Activated CD8-positive, alpha-beta T cell treated with anti-CD3 and anti-CD28 coated beads for 36 hours (primary cell): ENCODE results near the gene PTPN4. TPM values are rescaled to one million over a fixed set of nuclear protein-coding genes. Genes with fewer than 3 reads are reported as not detected.

Source experiments
- ATAC-seq: fragments of 200-7000 bp; cut with Tn5 transposase; one replicate; pipeline ENCODE4 v1.10.0; 2021; ENCODE audit warnings: mild to moderate bottlenecking, moderate library complexity
- CTCF ChIA-PET: fragments of 350-600 bp; sonication (Branson Sonifier 250); formaldehyde crosslinking; loops from one replicate; lab custom pipeline; 2021; ENCODE audit warnings: antibody characterized with exemption; lab: Charles Lee
- POLR2A ChIA-PET: fragments of 350-600 bp; sonication (Branson Sonifier 250); formaldehyde crosslinking; loops from one replicate; lab custom pipeline; 2021; ENCODE audit warnings: antibody characterized with exemption; lab: Charles Lee
- DNase-seq: peaks from one replicate; pipeline ENCODE4 v3.0.0-alpha.2; 2020
- H3K27ac Mint-ChIP-seq: one replicate; pipeline ENCODE4 v1.8.0; 2021; ENCODE audit warnings: mild to moderate bottlenecking, mixed read lengths
- H3K27me3 Mint-ChIP-seq: one replicate; pipeline ENCODE4 v1.8.0; 2021; ENCODE audit warnings: mixed read lengths
- H3K36me3 Mint-ChIP-seq: one replicate; pipeline ENCODE4 v1.8.0; 2021; ENCODE audit warnings: low read depth, mixed read lengths
- H3K4me1 Mint-ChIP-seq: one replicate; pipeline ENCODE4 v1.8.0; 2021; ENCODE audit warnings: low read depth, mixed read lengths
- H3K4me3 Mint-ChIP-seq: one replicate; pipeline ENCODE4 v1.8.0; 2021; ENCODE audit warnings: mild to moderate bottlenecking, moderate library complexity, mixed read lengths
- H3K9me3 Mint-ChIP-seq: one replicate; pipeline ENCODE4 v1.8.0; 2021; ENCODE audit warnings: mixed read lengths
- intact Hi-C: fragments of 100-400 bp; cut with micrococcal nuclease; formaldehyde crosslinking; loops from one replicate; pipeline ENCODE4 v1.10.0; 2022
- total RNA-seq, 2 experiments: library from RNA; stranded (reverse); gene quantifications; one replicate each; pipeline ENCODE4 v1.2.3, GENCODE V29; 2021
- TF ChIP-seq, protein P1 (sequence below): fragments of 200-600 bp; IDR thresholded peaks from one replicate; pipeline ENCODE4 v1.8.0; 2022; ENCODE audit warnings: antibody characterized with exemption, mild to moderate bottlenecking

Gene PTPN4
- total RNA-seq, 2 experiments from 2014 or later, result 34.4 to 40.2 TPM

- TF ChIP-seq, protein P1, sequence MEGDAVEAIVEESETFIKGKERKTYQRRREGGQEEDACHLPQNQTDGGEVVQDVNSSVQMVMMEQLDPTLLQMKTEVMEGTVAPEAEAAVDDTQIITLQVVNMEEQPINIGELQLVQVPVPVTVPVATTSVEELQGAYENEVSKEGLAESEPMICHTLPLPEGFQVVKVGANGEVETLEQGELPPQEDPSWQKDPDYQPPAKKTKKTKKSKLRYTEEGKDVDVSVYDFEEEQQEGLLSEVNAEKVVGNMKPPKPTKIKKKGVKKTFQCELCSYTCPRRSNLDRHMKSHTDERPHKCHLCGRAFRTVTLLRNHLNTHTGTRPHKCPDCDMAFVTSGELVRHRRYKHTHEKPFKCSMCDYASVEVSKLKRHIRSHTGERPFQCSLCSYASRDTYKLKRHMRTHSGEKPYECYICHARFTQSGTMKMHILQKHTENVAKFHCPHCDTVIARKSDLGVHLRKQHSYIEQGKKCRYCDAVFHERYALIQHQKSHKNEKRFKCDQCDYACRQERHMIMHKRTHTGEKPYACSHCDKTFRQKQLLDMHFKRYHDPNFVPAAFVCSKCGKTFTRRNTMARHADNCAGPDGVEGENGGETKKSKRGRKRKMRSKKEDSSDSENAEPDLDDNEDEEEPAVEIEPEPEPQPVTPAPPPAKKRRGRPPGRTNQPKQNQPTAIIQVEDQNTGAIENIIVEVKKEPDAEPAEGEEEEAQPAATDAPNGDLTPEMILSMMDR, result no peak
- no peaks in the 10 kb centered on the region for H3K27me3 Mint-ChIP-seq
- H3K36me3 Mint-ChIP-seq, result no peaks in the 10 kb centered on the region
- CTCF ChIA-PET, result no interaction called here
- POLR2A ChIA-PET, result no interaction called here
- DNase-seq, result no peak
- H3K4me3 Mint-ChIP-seq, result no peak overlapping the region
- no peak for ATAC-seq
- intact Hi-C loops, result no loop called here
- H3K9me3 Mint-ChIP-seq, result no peaks in the 10 kb centered on the region
- H3K4me1 Mint-ChIP-seq, result no peaks in the 10 kb centered on the region
- H3K27ac Mint-ChIP-seq, result no peak overlapping the region
These were observed 29.0 kb upstream of the PTPN4 start for GRCh38 chr2:119730671-119731177.

DNA sequence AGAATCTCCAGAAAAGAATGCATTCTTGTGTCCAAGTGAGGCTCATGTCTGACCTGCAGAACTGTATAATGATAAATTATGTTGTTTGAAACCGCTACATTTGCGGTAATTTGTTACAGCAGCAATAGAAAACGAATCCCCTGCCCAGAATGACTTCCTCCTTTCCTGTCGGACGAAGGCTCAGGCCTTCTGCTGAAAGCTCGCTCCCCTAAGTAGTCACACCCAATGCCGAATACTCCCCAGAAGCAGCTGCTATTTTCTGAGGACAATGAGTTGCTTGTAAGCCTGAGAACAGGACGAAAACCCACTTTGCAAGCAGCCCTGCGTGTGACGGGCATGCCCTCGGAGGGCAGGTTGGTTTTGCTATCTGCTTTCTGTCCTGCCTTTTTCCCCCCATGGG lies 27.7 kb upstream of the PTPN4 start:
- DNase-seq (no peak), ATAC-seq (no peak)
- H3K9me3 Mint-ChIP-seq, result no peaks in the 10 kb centered on the region
- H3K27me3 Mint-ChIP-seq, result no peaks in the 10 kb centered on the region
- H3K27ac Mint-ChIP-seq, result no peak overlapping the region
- H3K4me3 Mint-ChIP-seq, result no peak overlapping the region
- ChIA-PET POLR2A (no interaction called here), CTCF (interaction anchor here (1.4 kb wide), 2 partner anchors 10 to 581 kb away, joined by 3 read pairs; no protein-coding TSS in a partner anchor)
- TF ChIP-seq, protein P1, result no peak
- no peaks in the 10 kb centered on the region for H3K36me3 Mint-ChIP-seq
- H3K4me1 Mint-ChIP-seq, result no peaks in the 10 kb centered on the region
- intact Hi-C loops, result no loop called here

- DNase-seq (no peak), ATAC-seq (no peak)
- H3K9me3 Mint-ChIP-seq, result no peaks in the 10 kb centered on the region
- TF ChIP-seq, protein P1, result no peak
- POLR2A ChIA-PET, result no interaction called here
- H3K27me3 Mint-ChIP-seq, result no peaks in the 10 kb centered on the region
- no peaks in the 10 kb centered on the region for H3K4me1 Mint-ChIP-seq
- no peaks in the 10 kb centered on the region for H3K36me3 Mint-ChIP-seq
- intact Hi-C loops, result no loop called here
- CTCF ChIA-PET, result interaction anchor here (1.4 kb wide), 2 partner anchors 9 to 580 kb away, joined by 3 read pairs; no protein-coding TSS in a partner anchor
- no peak overlapping the region for H3K27ac Mint-ChIP-seq
- no peak overlapping the region for H3K4me3 Mint-ChIP-seq
These were observed 27.0 kb upstream of the PTPN4 start for GRCh38 chr2:119732601-119733164.

DNA sequence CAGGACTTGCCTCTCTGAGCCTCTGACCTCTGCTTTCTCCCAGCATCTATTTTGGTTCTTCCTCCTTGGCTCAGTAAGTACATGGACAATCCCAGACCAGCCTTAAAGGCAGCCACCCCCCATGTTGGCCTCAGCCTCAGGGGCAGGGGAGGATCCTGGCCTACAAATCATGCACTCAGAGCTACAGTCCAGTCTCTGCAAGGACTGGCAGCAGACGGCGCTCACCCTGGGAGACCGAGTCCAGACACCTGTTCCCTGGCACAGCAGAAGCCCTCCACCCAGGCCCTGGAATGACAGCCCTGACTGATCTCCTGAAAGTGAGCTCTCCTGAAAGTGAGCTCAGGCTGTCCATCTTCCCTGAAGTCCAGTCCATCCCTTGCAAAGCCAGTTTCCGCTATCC lies 25.7 kb upstream of the PTPN4 start:
- TF ChIP-seq, protein P1, result no peak
- intact Hi-C loops, result no loop called here
- Mint-ChIP-seq H3K27me3 (no peaks in the 10 kb centered on the region), H3K4me3 (no peak overlapping the region), H3K36me3 (no peaks in the 10 kb centered on the region), H3K27ac (no peak overlapping the region), H3K9me3 (no peaks in the 10 kb centered on the region), H3K4me1 (no peaks in the 10 kb centered on the region)
- ChIA-PET POLR2A (no interaction called here), CTCF (no interaction called here)
- DNase-seq (no peak), ATAC-seq (no peak)

DNA sequence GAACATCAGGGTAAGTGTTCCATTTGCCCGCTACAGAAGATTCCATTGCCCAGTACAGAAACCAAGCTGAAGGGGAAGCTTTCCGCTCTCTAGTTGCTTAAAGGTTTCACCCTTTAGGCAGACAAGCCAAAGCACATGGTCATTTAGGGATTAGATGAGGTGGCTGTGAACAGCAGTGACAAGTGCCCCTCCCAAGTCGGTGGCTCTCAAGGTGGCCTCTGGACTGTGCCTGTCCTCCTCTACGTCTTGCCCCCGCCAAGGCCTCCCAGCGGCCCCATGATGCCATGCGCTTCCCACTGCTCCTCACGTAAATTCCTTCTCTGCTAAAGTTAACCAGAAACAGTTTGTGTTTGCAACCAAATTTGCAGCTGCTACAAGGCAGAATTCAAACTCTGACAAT lies 24.2 kb upstream of the PTPN4 start:
- H3K9me3 Mint-ChIP-seq, result no peaks in the 10 kb centered on the region
- no peak overlapping the region for H3K4me3 Mint-ChIP-seq
- POLR2A ChIA-PET, result no interaction called here
- no peak overlapping the region for H3K27ac Mint-ChIP-seq
- no peaks in the 10 kb centered on the region for H3K4me1 Mint-ChIP-seq
- no peaks in the 10 kb centered on the region for H3K36me3 Mint-ChIP-seq
- ATAC-seq, result no peak
- no peak for DNase-seq
- intact Hi-C loops, result no loop called here
- CTCF ChIA-PET, result no interaction called here
- H3K27me3 Mint-ChIP-seq, result no peaks in the 10 kb centered on the region
- TF ChIP-seq, protein P1, result no peak
